Hepatocyte (in vitro differentiated cells): ENCODE data around the gene ALDH1A3. TPM values are rescaled to one million over a fixed set of nuclear protein-coding genes. Genes with fewer than 3 reads are reported as not detected.

Experiments used
- DNase-seq: peaks from one replicate; pipeline ENCODE4 v3.0.0-alpha.2; 2016; ENCODE audit warnings: low spot score
- H2AFZ ChIP-seq: fragments of 200-600 bp; sonication (generic); 2 replicates; pipeline ENCODE4 v1.6.0; 2016; ENCODE audit warnings: antibody characterized with exemption, mild to moderate bottlenecking
- H3K27ac ChIP-seq: fragments of 200-600 bp; sonication (generic); 2 replicates; pipeline ENCODE4 v1.5.1; 2016; ENCODE audit warnings: mild to moderate bottlenecking
- H3K27me3 ChIP-seq: fragments of 200-600 bp; sonication (generic); 2 replicates; pipeline ENCODE4 v1.6.1; 2016
- H3K36me3 ChIP-seq: fragments of 200-600 bp; sonication (generic); replicated peaks from 2 replicates; pipeline ENCODE4 v1.5.1; 2016; ENCODE audit warnings: low read depth; ENCODE audit not compliant: insufficient read depth
- H3K4me1 ChIP-seq: fragments of 200-600 bp; sonication (generic); 2 replicates; pipeline ENCODE4 v1.5.1; 2016; ENCODE audit warnings: mild to moderate bottlenecking, moderate library complexity; ENCODE audit not compliant: insufficient read depth
- H3K4me2 ChIP-seq: fragments of 200-600 bp; sonication (generic); 2 replicates; pipeline ENCODE4 v1.6.0; 2016
- H3K4me3 ChIP-seq: fragments of 200-600 bp; sonication (generic); 2 replicates; pipeline ENCODE4 v1.5.1; 2016; ENCODE audit warnings: mild to moderate bottlenecking
- H3K79me2 ChIP-seq: fragments of 200-600 bp; sonication (generic); 2 replicates; pipeline ENCODE4 v1.6.0; 2017; ENCODE audit warnings: mild to moderate bottlenecking
- H3K9me2 ChIP-seq: fragments of 200-600 bp; sonication (generic); replicated peaks from 2 replicates; pipeline ENCODE4 v1.6.0; 2017; ENCODE audit warnings: mild to moderate bottlenecking; ENCODE audit not compliant: insufficient read depth
- H3K9me3 ChIP-seq: fragments of 200-600 bp; sonication (generic); 2 replicates; pipeline ENCODE4 v1.5.1; 2016; ENCODE audit warnings: low read depth, mild to moderate bottlenecking
- H4K20me1 ChIP-seq: fragments of 200-600 bp; sonication (generic); 2 replicates; pipeline ENCODE4 v1.6.0; 2016; ENCODE audit warnings: mild to moderate bottlenecking; ENCODE audit not compliant: insufficient read depth, poor library complexity, severe bottlenecking
- EZH2 ChIP-seq: fragments of 200-600 bp; sonication (generic); IDR thresholded peaks from 2 replicates; pipeline ENCODE4 v1.6.1; 2016; ENCODE audit warnings: antibody characterized with exemption, mild to moderate bottlenecking, borderline replicate concordance
- EZH2phosphoT487 ChIP-seq: fragments of 200-600 bp; sonication (generic); IDR thresholded peaks from one replicate; pipeline ENCODE4 v1.6.1; 2018; ENCODE audit warnings: antibody characterized with exemption, mild to moderate bottlenecking, low read depth, moderate library complexity; ENCODE audit not compliant: unreplicated experiment, severe bottlenecking
- WGBS: methylation state at CpG from one replicate; pipeline ENCODE4 v1.1.6; 2016; ENCODE audit warnings: low lambda C conversion rate; ENCODE audit errors: missing lambda C conversion rate; 5-methylcytosine and 5-hydroxymethylcytosine counted together
- polyA plus RNA-seq: library from polyadenylated mRNA; unstranded; fragments of >200 nt; fragmentation: Nextera tagmentation; extraction: Ambion mirVana; gene quantifications from 2 replicates; pipeline ENCODE4 v1.2.1, GENCODE V29; 2016
- total RNA-seq: library from RNA; depleted of rRNA; stranded (reverse); fragments of >200 nt; gene quantifications from 2 replicates; pipeline ENCODE4 v1.2.3, GENCODE V29; 2014
- TF ChIP-seq, protein P1 (sequence below): fragments of 200-600 bp; sonication (generic); IDR thresholded peaks from 2 replicates; pipeline ENCODE4 v1.5.1; 2016; ENCODE audit warnings: antibody characterized with exemption, mild to moderate bottlenecking; ENCODE audit not compliant: poor library complexity

The ALDH1A3 gene
- total and polyA plus RNA-seq, 2 experiments from 2014 or later: 6.8 to 20.5 TPM

DNA sequence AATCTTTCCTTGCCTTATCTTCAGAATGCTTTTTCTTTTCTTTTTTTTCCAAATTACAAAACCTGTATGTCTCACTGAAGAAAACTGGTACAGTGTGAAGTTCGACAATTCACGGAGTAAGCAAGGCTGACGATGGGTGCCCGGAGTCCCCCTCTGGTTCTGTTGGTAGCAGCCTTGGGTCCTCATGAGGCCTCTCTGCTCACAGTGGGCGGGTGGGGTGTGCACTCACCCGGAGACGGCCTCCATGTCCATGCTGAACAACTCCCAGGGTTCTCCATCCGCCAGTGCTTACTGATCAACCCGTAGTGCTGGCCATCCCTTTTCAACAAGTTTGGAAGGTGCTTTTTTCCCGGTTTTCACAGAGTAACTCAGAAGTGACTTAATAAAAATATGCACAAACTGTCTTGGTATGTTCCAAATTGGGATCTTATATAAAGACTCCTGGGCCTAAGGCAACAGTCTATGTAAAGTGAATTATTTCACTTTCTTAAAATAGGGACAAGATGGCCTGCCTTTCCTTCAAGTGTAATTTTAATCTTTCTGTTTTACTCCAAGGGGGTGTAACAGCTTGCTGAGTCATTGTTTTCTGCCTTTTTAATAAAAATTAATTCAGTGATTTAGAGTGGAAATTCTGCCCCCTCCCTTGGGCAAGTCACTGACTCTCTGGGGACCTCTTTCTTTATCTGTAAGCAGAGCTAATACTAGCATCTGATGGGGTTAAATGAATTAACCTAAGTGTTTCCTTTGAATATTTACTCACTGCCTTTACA is 63.2 kb downstream of the ALDH1A3 start:
- H3K4me1 ChIP-seq: no peaks in the 10 kb centered on the region
- no peaks in the 10 kb centered on the region for H3K9me3 ChIP-seq
- H3K9me2 ChIP-seq: no peaks in the 10 kb centered on the region
- no peaks in the 10 kb centered on the region for H3K36me3 ChIP-seq
- DNase-seq: no peak
- H3K4me3 ChIP-seq: no peak overlapping the region
- H2AFZ ChIP-seq: no peak overlapping the region
- 91% methylated on average over 10 of the region's 10 CpGs for WGBS
- no peaks in the 10 kb centered on the region for H4K20me1 ChIP-seq
- TF ChIP-seq EZH2 (no peak), EZH2phosphoT487 (no peak)
- TF ChIP-seq, protein P1, sequence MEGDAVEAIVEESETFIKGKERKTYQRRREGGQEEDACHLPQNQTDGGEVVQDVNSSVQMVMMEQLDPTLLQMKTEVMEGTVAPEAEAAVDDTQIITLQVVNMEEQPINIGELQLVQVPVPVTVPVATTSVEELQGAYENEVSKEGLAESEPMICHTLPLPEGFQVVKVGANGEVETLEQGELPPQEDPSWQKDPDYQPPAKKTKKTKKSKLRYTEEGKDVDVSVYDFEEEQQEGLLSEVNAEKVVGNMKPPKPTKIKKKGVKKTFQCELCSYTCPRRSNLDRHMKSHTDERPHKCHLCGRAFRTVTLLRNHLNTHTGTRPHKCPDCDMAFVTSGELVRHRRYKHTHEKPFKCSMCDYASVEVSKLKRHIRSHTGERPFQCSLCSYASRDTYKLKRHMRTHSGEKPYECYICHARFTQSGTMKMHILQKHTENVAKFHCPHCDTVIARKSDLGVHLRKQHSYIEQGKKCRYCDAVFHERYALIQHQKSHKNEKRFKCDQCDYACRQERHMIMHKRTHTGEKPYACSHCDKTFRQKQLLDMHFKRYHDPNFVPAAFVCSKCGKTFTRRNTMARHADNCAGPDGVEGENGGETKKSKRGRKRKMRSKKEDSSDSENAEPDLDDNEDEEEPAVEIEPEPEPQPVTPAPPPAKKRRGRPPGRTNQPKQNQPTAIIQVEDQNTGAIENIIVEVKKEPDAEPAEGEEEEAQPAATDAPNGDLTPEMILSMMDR: no peak
- H3K27ac ChIP-seq: no peak overlapping the region
- H3K79me2 ChIP-seq: no peaks in the 10 kb centered on the region
- H3K27me3 ChIP-seq: no peaks in the 10 kb centered on the region
- H3K4me2 ChIP-seq: no peak overlapping the region

DNA sequence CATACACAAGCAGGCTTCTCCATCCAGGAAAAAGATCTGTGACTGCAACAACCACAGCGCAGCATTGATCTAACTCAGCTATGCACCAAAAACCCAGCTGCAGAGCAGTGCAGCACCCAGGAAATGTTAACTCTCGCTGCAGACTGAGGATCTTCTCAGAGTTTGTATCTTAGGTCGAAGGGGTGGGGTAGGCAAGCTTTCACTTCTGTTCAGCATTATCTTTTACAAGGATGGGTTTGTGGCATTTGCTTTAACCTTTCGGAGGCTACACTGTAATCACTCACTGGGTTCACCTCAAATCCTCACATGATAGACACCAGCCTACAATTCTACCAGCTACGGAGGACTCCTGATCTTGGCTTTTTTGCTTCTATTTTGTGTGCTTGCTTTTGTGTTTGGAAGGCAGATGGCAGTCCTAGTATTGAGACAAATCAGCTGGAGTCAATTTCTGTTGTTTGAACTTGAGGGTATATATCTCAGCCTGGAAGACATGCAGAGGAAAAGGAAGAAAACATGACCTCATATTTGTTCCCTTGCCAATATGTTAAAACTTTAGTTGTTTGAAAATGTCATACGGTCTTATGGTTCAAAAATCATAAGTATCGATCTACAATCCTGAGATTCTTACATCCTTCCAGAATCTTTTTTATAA is 64.7 kb downstream of the ALDH1A3 start:
- no peak overlapping the region for H2AFZ ChIP-seq
- no peak for DNase-seq
- no peaks in the 10 kb centered on the region for H3K79me2 ChIP-seq
- TF ChIP-seq EZH2 (no peak), EZH2phosphoT487 (no peak)
- TF ChIP-seq, protein P1: no peak
- 72% methylated on average over 7 of the region's 7 CpGs for WGBS
- no peaks in the 10 kb centered on the region for H3K9me3 ChIP-seq
- no peaks in the 10 kb centered on the region for H3K36me3 ChIP-seq
- no peak overlapping the region for H3K4me2 ChIP-seq
- H3K4me3 ChIP-seq: no peak overlapping the region
- no peaks in the 10 kb centered on the region for H3K4me1 ChIP-seq
- no peaks in the 10 kb centered on the region for H4K20me1 ChIP-seq
- no peaks in the 10 kb centered on the region for H3K9me2 ChIP-seq
- no peaks in the 10 kb centered on the region for H3K27me3 ChIP-seq
- no peak overlapping the region for H3K27ac ChIP-seq

DNA sequence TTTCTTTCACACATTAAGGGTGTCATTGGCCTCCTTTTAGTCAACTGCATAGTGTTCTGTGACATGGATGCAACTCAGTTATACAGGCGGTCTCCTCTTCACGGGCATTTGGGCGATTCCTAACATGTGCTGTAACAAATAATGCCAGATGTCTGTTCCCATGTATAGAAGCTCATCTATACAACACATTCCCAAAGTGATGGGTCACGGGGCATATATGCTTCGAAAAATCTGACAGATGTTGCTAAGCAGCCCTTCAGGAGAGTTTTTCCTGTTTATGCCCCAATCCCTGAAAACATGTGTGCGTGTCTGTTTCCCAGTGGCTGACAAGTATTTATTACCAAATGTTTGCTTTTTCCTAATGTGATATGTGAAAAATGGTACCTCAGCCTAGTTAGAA is 65.4 kb downstream of the ALDH1A3 start:
- no peaks in the 10 kb centered on the region for H3K9me3 ChIP-seq
- TF ChIP-seq EZH2 (no peak), EZH2phosphoT487 (no peak)
- TF ChIP-seq, protein P1: no peak
- no peaks in the 10 kb centered on the region for H3K27me3 ChIP-seq
- H2AFZ ChIP-seq: no peak overlapping the region
- H3K36me3 ChIP-seq: no peaks in the 10 kb centered on the region
- no peaks in the 10 kb centered on the region for H3K9me2 ChIP-seq
- H3K27ac ChIP-seq: no peak overlapping the region
- no peak for DNase-seq
- H3K79me2 ChIP-seq: no peaks in the 10 kb centered on the region
- WGBS: 69% methylated on average over 6 of the region's 6 CpGs
- H3K4me2 ChIP-seq: no peak overlapping the region
- H3K4me1 ChIP-seq: no peaks in the 10 kb centered on the region
- no peaks in the 10 kb centered on the region for H4K20me1 ChIP-seq
- H3K4me3 ChIP-seq: no peak overlapping the region
